Thyroid gland (tissue), 4 donors: ENCODE data around the gene CCR7.

ENCODE experiments used
- POLR2A ChIP-seq, 2 donors: fragments of 450-650 bp; IDR thresholded peaks; one replicate each; pipeline ENCODE4 v1.6.1; 2017; ENCODE audit warnings: antibody characterized with exemption in 2 of 2, mild to moderate bottlenecking in 2 of 2, moderate library complexity in 1 of 2
- TF ChIP-seq, protein P1 (sequence below), 6 experiments: fragments of 200-600 bp in 3 of 6; fragments of 450-650 bp in 3 of 6; sonication (generic) in 3 of 6; IDR thresholded peaks; one replicate each; pipeline ENCODE4 v1.5.1; 2016 to 2019; ENCODE audit warnings: antibody characterized with exemption in 6 of 6, mild to moderate bottlenecking in 2 of 6, inconsistent platforms in 1 of 6, moderate library complexity in 1 of 6

DNA sequence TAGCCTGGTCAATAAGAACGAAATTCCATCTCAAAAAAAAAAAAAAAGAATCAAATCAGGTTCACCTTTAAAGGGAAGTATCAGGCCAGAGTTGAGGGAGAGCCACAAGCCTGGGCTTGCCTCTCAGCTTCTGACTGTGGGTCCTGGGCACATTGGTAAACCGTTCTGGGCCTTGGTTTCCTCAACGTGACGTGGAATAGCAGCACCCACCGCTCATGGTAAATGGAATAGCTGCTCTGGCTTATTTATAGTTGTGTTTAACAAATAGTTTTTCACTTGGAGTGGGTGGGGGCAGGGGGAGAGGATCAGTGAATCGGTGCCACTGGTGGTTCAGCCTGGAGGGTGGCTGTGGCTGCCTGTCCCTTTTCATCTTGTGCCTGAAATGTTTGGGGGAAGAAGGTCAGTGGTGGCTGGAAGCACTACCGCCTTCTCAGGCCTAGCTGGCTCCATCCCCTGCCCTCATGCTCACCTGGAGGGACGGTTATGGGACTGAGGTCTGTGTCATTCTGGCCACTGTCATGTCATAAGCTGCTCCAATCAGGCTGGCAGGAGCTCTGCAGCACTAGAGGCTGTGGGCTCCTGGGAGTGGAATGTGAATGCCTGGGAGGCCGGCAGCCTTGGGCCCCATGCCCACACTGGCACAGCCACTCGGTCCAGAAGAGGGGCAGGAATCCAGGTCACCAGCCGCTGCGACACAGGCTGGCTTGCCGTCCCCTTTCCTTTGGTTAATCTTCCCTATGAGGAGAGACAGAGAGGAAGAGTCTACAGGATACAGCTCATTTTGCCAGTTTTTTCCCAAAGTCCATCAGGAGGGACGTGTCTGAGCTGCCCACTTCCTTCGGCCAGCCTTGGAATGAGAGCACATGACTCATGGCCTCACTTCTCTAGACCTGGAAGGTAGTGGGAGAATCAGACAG, 27.0 kb downstream of the CCR7 start:
- TF ChIP-seq, protein P1, sequence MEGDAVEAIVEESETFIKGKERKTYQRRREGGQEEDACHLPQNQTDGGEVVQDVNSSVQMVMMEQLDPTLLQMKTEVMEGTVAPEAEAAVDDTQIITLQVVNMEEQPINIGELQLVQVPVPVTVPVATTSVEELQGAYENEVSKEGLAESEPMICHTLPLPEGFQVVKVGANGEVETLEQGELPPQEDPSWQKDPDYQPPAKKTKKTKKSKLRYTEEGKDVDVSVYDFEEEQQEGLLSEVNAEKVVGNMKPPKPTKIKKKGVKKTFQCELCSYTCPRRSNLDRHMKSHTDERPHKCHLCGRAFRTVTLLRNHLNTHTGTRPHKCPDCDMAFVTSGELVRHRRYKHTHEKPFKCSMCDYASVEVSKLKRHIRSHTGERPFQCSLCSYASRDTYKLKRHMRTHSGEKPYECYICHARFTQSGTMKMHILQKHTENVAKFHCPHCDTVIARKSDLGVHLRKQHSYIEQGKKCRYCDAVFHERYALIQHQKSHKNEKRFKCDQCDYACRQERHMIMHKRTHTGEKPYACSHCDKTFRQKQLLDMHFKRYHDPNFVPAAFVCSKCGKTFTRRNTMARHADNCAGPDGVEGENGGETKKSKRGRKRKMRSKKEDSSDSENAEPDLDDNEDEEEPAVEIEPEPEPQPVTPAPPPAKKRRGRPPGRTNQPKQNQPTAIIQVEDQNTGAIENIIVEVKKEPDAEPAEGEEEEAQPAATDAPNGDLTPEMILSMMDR (IDR thresholded peaks at IDR 0.05), result no peak
- peak; percentile 55 to 73 for TF ChIP-seq POLR2A (IDR thresholded peaks at IDR 0.05)
